K562 (cell line): ENCODE measurements around the gene PUSL1. TPM values are rescaled to one million over a fixed set of nuclear protein-coding genes. Genes with fewer than 3 reads are reported as not detected.

Experiments used
- ETS1 ChIP-seq: conservative IDR thresholded peaks from 2 replicates; pipeline ENCODE4 v1.6.1; 2011; ENCODE audit warnings: low read depth, mild to moderate bottlenecking, low read length; ENCODE audit not compliant: control insufficient read depth
- MAFG ChIP-seq: fragments of 450-650 bp; conservative IDR thresholded peaks from 2 replicates; pipeline ENCODE4 v1.6.1; 2016; ENCODE audit warnings: missing genetic modification characterization, missing compliant biosample characterization
- NFE2L1 ChIP-seq: fragments of 450-650 bp; IDR thresholded peaks from 2 replicates; pipeline ENCODE4 v1.6.1; 2016; ENCODE audit warnings: missing genetic modification characterization, low read depth, mild to moderate bottlenecking, missing compliant biosample characterization, moderate library complexity, borderline replicate concordance
- NFYB ChIP-seq: IDR thresholded peaks from 2 replicates; pipeline ENCODE4 v1.6.1; 2011; ENCODE audit warnings: mild to moderate bottlenecking, moderate library complexity; ENCODE audit not compliant: insufficient read length; ENCODE audit errors: extremely low read depth
- NR0B1 ChIP-seq: fragments of 450-650 bp; IDR thresholded peaks from one replicate; pipeline ENCODE4 v1.6.1; 2018; ENCODE audit warnings: mild to moderate bottlenecking, moderate library complexity; ENCODE audit not compliant: partially characterized antibody
- PTTG1 ChIP-seq: fragments of 450-650 bp; IDR thresholded peaks from 2 replicates; pipeline ENCODE4 v1.6.1; 2016; ENCODE audit warnings: low read depth, mild to moderate bottlenecking, missing genetic modification characterization, missing compliant biosample characterization
- RAD21 ChIP-seq, 2 experiments: fragments of 250-450 bp in 1 of 2; fragments of 450-650 bp in 1 of 2; sonication (Bioruptor Pico) in 1 of 2; formaldehyde crosslinking in 1 of 2; IDR thresholded peaks in 1 of 2; conservative IDR thresholded peaks in 1 of 2; 2 replicates each; pipeline versions ENCODE4 v1.4.0 to v1.8.0; 2020 to 2022; ENCODE audit warnings: mild to moderate bottlenecking in 2 of 2, moderate library complexity in 1 of 2
- SMARCA4 ChIP-seq: fragments of 450-650 bp; IDR thresholded peaks from 2 replicates; pipeline ENCODE4 v1.6.1; 2016
- SUPT5H ChIP-seq: fragments of 450-650 bp; IDR thresholded peaks from 2 replicates; pipeline ENCODE4 v1.6.1; 2016
- ZBTB5 ChIP-seq: fragments of 450-650 bp; IDR thresholded peaks from 2 replicates; pipeline ENCODE4 v1.6.1; 2017; ENCODE audit warnings: antibody characterized with exemption
- ZNF232 ChIP-seq: sonication (generic); formaldehyde crosslinking; IDR thresholded peaks from 2 replicates; pipeline ENCODE4 v1.8.0; 2022; ENCODE audit warnings: mild to moderate bottlenecking, missing genetic modification reagents
- ZNF696 ChIP-seq: fragments of 250-450 bp; sonication (Bioruptor Pico); conservative IDR thresholded peaks from 2 replicates; pipeline ENCODE4 v1.4.0; 2020; ENCODE audit warnings: mild to moderate bottlenecking, moderate library complexity
- polyA plus RNA-seq, 8 experiments: library from polyadenylated mRNA; depleted of rRNA in 4 of 8; stranded (reverse) in 5 of 8; unstranded in 3 of 8; fragments of >200 nt; fragmentation: Nextera tagmentation in 2 of 8; fragmentation: Illumina TruSeq in 1 of 8; extraction: Ambion mirVana in 2 of 8; extraction: Trizol in 1 of 8; gene quantifications; 2 replicates each; pipeline versions ENCODE4 v1.2.1 to v1.2.3, GENCODE V29; 2011 to 2014; ENCODE audit warnings: inconsistent platforms in 1 of 8, missing spikeins in 1 of 8
- total RNA-seq, 7 experiments: library from RNA; depleted of rRNA in 6 of 7; stranded (reverse); fragments of >200 nt in 6 of 7; fragmentation: Illumina TruSeq in 2 of 7; extraction: Trizol in 2 of 7; gene quantifications; 2 replicates each; pipeline versions ENCODE4 v1.2.1 to v1.2.3, GENCODE V29; 2011 to 2021; ENCODE audit warnings: low replicate concordance in 1 of 7
- TF ChIP-seq, protein P1 (sequence below): sonication (generic); formaldehyde crosslinking; IDR thresholded peaks from 2 replicates; pipeline ENCODE4 v1.8.0; 2022; ENCODE audit warnings: mild to moderate bottlenecking, missing genetic modification reagents
- TF ChIP-seq, protein P2 (sequence below): sonication (generic); formaldehyde crosslinking; IDR thresholded peaks from 2 replicates; pipeline ENCODE4 v1.8.0; 2022; ENCODE audit warnings: missing genetic modification reagents, mild to moderate bottlenecking, borderline replicate concordance
- TF ChIP-seq, protein P3 (sequence below): fragments of 250-450 bp; sonication (Bioruptor Pico); IDR thresholded peaks from 2 replicates; pipeline ENCODE4 v1.6.1; 2021; ENCODE audit warnings: mild to moderate bottlenecking

The PUSL1 gene
- total and polyA plus RNA-seq, 9 of the 15 experiments (the other 6 are each of a cell fraction or from before 2014, with no cell fraction given) = 0.62 to 86.9 (median 13.6) TPM

DNA sequence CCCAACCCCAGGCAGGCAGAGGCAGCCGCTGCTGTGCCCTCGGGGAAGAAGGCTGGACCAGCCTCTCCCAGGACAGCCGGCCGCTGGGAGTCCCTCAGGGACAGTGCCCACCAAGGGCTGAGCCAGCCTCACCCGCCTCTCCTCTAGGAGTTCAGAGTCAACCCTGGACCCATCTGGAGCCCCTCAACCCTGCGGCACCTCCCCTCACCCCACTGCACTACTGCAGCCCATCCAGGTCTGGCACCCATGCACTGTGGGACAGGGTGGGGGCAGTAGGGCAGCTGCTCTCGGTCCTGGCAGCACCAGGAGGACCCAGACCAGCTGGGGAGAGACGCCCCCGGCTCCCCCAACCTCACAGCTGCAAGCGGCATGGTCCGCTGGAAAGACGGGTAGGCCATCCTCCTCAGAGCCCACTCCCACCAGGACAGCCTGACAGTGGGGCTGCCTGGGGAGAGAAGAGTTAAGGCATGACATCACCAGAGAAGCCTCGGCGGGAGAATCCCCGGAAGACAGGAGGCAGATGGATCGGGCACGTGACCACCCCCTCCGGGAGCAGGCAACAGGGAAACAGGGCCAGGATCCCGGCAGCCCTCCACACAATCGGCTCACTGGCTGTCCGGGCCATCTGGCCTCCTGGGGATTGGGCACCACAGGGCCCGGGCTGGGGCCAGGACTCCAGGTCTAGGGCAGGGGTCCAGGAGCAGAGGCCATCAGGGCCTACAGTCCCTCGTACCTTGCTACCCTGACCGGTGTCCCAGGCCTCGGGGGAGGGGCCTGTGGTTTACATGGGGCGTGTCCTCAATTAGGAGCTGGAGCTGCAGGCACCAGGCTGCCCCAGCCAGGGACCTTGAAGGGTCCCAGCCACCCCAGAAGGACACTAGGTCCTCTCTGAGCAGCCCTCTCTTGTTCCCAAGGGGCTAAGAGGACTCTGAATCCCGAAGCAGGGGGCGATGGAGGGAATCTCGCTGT is 3.8 kb upstream of the PUSL1 start (continued):
- no peak for TF ChIP-seq SUPT5H
- no peak for TF ChIP-seq ZNF696 (CRISPR knock-in tag)
- TF ChIP-seq, protein P1, sequence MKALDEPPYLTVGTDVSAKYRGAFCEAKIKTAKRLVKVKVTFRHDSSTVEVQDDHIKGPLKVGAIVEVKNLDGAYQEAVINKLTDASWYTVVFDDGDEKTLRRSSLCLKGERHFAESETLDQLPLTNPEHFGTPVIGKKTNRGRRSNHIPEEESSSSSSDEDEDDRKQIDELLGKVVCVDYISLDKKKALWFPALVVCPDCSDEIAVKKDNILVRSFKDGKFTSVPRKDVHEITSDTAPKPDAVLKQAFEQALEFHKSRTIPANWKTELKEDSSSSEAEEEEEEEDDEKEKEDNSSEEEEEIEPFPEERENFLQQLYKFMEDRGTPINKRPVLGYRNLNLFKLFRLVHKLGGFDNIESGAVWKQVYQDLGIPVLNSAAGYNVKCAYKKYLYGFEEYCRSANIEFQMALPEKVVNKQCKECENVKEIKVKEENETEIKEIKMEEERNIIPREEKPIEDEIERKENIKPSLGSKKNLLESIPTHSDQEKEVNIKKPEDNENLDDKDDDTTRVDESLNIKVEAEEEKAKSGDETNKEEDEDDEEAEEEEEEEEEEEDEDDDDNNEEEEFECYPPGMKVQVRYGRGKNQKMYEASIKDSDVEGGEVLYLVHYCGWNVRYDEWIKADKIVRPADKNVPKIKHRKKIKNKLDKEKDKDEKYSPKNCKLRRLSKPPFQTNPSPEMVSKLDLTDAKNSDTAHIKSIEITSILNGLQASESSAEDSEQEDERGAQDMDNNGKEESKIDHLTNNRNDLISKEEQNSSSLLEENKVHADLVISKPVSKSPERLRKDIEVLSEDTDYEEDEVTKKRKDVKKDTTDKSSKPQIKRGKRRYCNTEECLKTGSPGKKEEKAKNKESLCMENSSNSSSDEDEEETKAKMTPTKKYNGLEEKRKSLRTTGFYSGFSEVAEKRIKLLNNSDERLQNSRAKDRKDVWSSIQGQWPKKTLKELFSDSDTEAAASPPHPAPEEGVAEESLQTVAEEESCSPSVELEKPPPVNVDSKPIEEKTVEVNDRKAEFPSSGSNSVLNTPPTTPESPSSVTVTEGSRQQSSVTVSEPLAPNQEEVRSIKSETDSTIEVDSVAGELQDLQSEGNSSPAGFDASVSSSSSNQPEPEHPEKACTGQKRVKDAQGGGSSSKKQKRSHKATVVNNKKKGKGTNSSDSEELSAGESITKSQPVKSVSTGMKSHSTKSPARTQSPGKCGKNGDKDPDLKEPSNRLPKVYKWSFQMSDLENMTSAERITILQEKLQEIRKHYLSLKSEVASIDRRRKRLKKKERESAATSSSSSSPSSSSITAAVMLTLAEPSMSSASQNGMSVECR (CRISPR knock-in tag) = no peak; the same call in none of the 2 replicates
- TF ChIP-seq PTTG1 (tag) = no peak
- no peak for TF ChIP-seq ETS1
- TF ChIP-seq, protein P2, sequence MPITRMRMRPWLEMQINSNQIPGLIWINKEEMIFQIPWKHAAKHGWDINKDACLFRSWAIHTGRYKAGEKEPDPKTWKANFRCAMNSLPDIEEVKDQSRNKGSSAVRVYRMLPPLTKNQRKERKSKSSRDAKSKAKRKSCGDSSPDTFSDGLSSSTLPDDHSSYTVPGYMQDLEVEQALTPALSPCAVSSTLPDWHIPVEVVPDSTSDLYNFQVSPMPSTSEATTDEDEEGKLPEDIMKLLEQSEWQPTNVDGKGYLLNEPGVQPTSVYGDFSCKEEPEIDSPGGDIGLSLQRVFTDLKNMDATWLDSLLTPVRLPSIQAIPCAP = no peak
- TF ChIP-seq SMARCA4 = no peak
- TF ChIP-seq ZNF232 (CRISPR knock-in tag) = no peak
- no peak for TF ChIP-seq ZBTB5
- no peak for TF ChIP-seq NR0B1
- no peak for TF ChIP-seq NFYB
- TF ChIP-seq MAFG (tag) = no peak
- TF ChIP-seq NFE2L1 = no peak
- TF ChIP-seq, protein P3, sequence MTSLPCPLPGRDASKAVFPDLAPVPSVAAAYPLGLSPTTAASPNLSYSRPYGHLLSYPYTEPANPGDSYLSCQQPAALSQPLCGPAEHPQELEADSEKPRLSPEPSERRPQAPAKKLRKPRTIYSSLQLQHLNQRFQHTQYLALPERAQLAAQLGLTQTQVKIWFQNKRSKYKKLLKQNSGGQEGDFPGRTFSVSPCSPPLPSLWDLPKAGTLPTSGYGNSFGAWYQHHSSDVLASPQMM (CRISPR knock-in tag) = no peak
- no peak for TF ChIP-seq RAD21 (CRISPR knock-in tag; conservative IDR thresholded peaks at IDR 0.05 in 1 of 2, IDR thresholded peaks at IDR 0.05 in 1 of 2)
